Panc1 (cell line): ENCODE data around the gene CDK13. TPM values are rescaled to one million over a fixed set of nuclear protein-coding genes. Genes with fewer than 3 reads are reported as not detected.

Source experiments
- ATAC-seq: fragments of 200-7000 bp; cut with Tn5 transposase; 2 replicates; pipeline ENCODE4 v1.9.1; 2020; ENCODE audit warnings: mild to moderate bottlenecking, moderate library complexity
- BruUV-seq: library from RNA; stranded (reverse); fragments of 400-500 nt; replicated peaks from 2 replicates; lab custom pipeline; 2021; lab: Mats Ljungman, UMichigan
- CTCF ChIA-PET: fragments of 300-600 bp; sonication (Branson Sonifier 250); formaldehyde crosslinking; loops from one replicate; lab custom pipeline; 2022; ENCODE audit warnings: antibody characterized with exemption; lab: Charles Lee
- POLR2A ChIA-PET: fragments of 300-600 bp; sonication (Branson Sonifier 250); formaldehyde crosslinking; loops from one replicate; lab custom pipeline; 2022; ENCODE audit warnings: antibody characterized with exemption; lab: Charles Lee
- DNase-seq: peaks from one replicate; pipeline ENCODE4 v3.0.0-alpha.2; 2010; ENCODE audit warnings: low read depth, low spot score
- H3K27ac ChIP-seq: 2 replicates; pipeline ENCODE4 v1.5.1; 2011; ENCODE audit warnings: mild to moderate bottlenecking, low read length, inconsistent platforms
- H3K27me3 ChIP-seq: fragments of 200-500 bp; sonication (Bioruptor generic); 2 replicates; pipeline ENCODE4 v1.6.0; 2014; ENCODE audit warnings: low read length, inconsistent platforms; ENCODE audit not compliant: control insufficient read depth, insufficient read depth
- H3K36me3 ChIP-seq: fragments of 200-500 bp; sonication (Bioruptor generic); 2 replicates; pipeline ENCODE4 v1.5.1; 2014; ENCODE audit warnings: inconsistent platforms, mild to moderate bottlenecking, low read length, moderate library complexity; ENCODE audit not compliant: control insufficient read depth, insufficient read depth
- H3K4me1 ChIP-seq: 2 replicates; pipeline ENCODE4 v1.5.1; 2011; ENCODE audit warnings: inconsistent platforms, mild to moderate bottlenecking, low read length, moderate library complexity; ENCODE audit not compliant: control insufficient read depth, insufficient read depth
- H3K4me3 ChIP-seq, 2 experiments: 2 replicates each; pipeline ENCODE4 v1.5.1; 2011 to 2012; ENCODE audit warnings: low read depth in 2 of 2, low read length in 2 of 2, mild to moderate bottlenecking in 2 of 2, inconsistent platforms in 1 of 2, moderate library complexity in 1 of 2
- H3K9me3 ChIP-seq: fragments of 200-500 bp; sonication (Bioruptor generic); 2 replicates; pipeline ENCODE4 v1.5.1; 2014; ENCODE audit warnings: low read depth, mild to moderate bottlenecking, inconsistent platforms, low read length, moderate library complexity; ENCODE audit not compliant: control insufficient read depth, insufficient read depth
- POLR2AphosphoS5 ChIP-seq: IDR thresholded peaks from 2 replicates; pipeline ENCODE4 v1.6.1; 2012; ENCODE audit warnings: mild to moderate bottlenecking, low read depth, low read length, moderate library complexity
- SIN3A ChIP-seq: IDR thresholded peaks from 2 replicates; pipeline ENCODE4 v1.6.1; 2012; ENCODE audit warnings: low read depth, mild to moderate bottlenecking, low read length, moderate library complexity, borderline replicate concordance; ENCODE audit not compliant: insufficient read depth
- TCF7L2 ChIP-seq: IDR thresholded peaks from 2 replicates; pipeline ENCODE4 v1.6.1; 2011; ENCODE audit warnings: mild to moderate bottlenecking, low read depth, low read length, inconsistent platforms
- in situ Hi-C: cut with HindIII; loops from 2 replicates; pipeline ENCODE4 v1.10.0; 2016; ENCODE audit warnings: low sequenced_read_pairs, low pct_unique_long_range_greater_than_20kb
- intact Hi-C: fragments of 100-400 bp; cut with micrococcal nuclease; formaldehyde crosslinking; loops from one replicate; pipeline ENCODE4 v1.10.0; 2022; ENCODE audit not compliant: unreplicated experiment
- total RNA-seq: library from RNA; stranded (reverse); gene quantifications from one replicate; pipeline ENCODE4 v1.2.1, GENCODE V29; 2021; ENCODE audit not compliant: unreplicated experiment
- TF ChIP-seq, protein P1 (sequence below): fragments of 450-650 bp; IDR thresholded peaks from 2 replicates; pipeline ENCODE4 v1.5.1; 2017; ENCODE audit warnings: mild to moderate bottlenecking
- TF ChIP-seq, protein P2 (sequence below), 2 experiments: IDR thresholded peaks; 2 replicates each; pipeline ENCODE4 v1.6.1; 2011 to 2012; ENCODE audit warnings: low read depth in 2 of 2, control low read depth in 1 of 2, low read length in 1 of 2, mild to moderate bottlenecking in 1 of 2, moderate library complexity in 1 of 2; ENCODE audit not compliant: insufficient read depth in 1 of 2

The CDK13 gene
- total RNA-seq, 1 experiment from 2014 or later, result 52.0 TPM

- CTCF ChIA-PET, result no interaction called here
- no TSS peak for BruUV-seq
- DNase-seq, result no peak
Measured at GRCh38 chr7:39908141-39908540, 41.9 kb upstream of the CDK13 start.

GRCh38 chr7:39908973-39909372 is 41.1 kb upstream of the CDK13 start:
- POLR2A ChIA-PET, result no interaction called here
- in situ Hi-C loops, result no loop called here

More at GRCh38 chr7:39908141-39908540, 41.9 kb upstream of the CDK13 start:
- Histone ChIP-seq H3K36me3 (no peaks in the 10 kb centered on the region), H3K27me3 (no peaks in the 10 kb centered on the region; the same call in 1 of the 2 replicates), H3K27ac (no peak overlapping the region), H3K4me1 (no peaks in the 10 kb centered on the region), H3K9me3 (no peaks in the 10 kb centered on the region), H3K4me3 (no peak overlapping the region)
- TF ChIP-seq POLR2AphosphoS5 (no peak), TCF7L2 (no peak), SIN3A (no peak)
- TF ChIP-seq, protein P1, sequence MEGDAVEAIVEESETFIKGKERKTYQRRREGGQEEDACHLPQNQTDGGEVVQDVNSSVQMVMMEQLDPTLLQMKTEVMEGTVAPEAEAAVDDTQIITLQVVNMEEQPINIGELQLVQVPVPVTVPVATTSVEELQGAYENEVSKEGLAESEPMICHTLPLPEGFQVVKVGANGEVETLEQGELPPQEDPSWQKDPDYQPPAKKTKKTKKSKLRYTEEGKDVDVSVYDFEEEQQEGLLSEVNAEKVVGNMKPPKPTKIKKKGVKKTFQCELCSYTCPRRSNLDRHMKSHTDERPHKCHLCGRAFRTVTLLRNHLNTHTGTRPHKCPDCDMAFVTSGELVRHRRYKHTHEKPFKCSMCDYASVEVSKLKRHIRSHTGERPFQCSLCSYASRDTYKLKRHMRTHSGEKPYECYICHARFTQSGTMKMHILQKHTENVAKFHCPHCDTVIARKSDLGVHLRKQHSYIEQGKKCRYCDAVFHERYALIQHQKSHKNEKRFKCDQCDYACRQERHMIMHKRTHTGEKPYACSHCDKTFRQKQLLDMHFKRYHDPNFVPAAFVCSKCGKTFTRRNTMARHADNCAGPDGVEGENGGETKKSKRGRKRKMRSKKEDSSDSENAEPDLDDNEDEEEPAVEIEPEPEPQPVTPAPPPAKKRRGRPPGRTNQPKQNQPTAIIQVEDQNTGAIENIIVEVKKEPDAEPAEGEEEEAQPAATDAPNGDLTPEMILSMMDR, result no peak
- TF ChIP-seq, protein P2, sequence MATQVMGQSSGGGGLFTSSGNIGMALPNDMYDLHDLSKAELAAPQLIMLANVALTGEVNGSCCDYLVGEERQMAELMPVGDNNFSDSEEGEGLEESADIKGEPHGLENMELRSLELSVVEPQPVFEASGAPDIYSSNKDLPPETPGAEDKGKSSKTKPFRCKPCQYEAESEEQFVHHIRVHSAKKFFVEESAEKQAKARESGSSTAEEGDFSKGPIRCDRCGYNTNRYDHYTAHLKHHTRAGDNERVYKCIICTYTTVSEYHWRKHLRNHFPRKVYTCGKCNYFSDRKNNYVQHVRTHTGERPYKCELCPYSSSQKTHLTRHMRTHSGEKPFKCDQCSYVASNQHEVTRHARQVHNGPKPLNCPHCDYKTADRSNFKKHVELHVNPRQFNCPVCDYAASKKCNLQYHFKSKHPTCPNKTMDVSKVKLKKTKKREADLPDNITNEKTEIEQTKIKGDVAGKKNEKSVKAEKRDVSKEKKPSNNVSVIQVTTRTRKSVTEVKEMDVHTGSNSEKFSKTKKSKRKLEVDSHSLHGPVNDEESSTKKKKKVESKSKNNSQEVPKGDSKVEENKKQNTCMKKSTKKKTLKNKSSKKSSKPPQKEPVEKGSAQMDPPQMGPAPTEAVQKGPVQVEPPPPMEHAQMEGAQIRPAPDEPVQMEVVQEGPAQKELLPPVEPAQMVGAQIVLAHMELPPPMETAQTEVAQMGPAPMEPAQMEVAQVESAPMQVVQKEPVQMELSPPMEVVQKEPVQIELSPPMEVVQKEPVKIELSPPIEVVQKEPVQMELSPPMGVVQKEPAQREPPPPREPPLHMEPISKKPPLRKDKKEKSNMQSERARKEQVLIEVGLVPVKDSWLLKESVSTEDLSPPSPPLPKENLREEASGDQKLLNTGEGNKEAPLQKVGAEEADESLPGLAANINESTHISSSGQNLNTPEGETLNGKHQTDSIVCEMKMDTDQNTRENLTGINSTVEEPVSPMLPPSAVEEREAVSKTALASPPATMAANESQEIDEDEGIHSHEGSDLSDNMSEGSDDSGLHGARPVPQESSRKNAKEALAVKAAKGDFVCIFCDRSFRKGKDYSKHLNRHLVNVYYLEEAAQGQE (IDR thresholded peaks at IDR 0.05; ENCODE audit: insufficient read depth in 1 of 2, low read depth in 2 of 2, low read length in 1 of 2), result no peak
- POLR2A ChIA-PET, result no interaction called here
- ATAC-seq, result no peak
- in situ Hi-C loops, result no loop called here
- intact Hi-C loops, result no loop called here

More at GRCh38 chr7:39908973-39909372, 41.1 kb upstream of the CDK13 start:
- Histone ChIP-seq H3K27me3 (no peaks in the 10 kb centered on the region; the same call in 1 of the 2 replicates), H3K4me3 (no peak overlapping the region), H3K36me3 (no peaks in the 10 kb centered on the region), H3K4me1 (no peaks in the 10 kb centered on the region), H3K9me3 (no peaks in the 10 kb centered on the region), H3K27ac (no peak overlapping the region)
- DNase-seq, result no peak
- CTCF ChIA-PET, result no interaction called here
- TF ChIP-seq, protein P1, result no peak
- no peak for TF ChIP-seq TCF7L2
- TF ChIP-seq SIN3A, result no peak
- TF ChIP-seq, protein P2 (IDR thresholded peaks at IDR 0.05; ENCODE audit: insufficient read depth in 1 of 2, low read depth in 2 of 2, low read length in 1 of 2), result no peak
- no peak for TF ChIP-seq POLR2AphosphoS5
- intact Hi-C loops, result no loop called here
- ATAC-seq, result peak; percentile 38; the same call in 1 of the 2 replicates
- no TSS peak for BruUV-seq
